ENCODE data around the gene NRF1. TPM values are rescaled to one million over a fixed set of nuclear protein-coding genes. Genes with fewer than 3 reads are reported as not detected.

Gene NRF1
- total RNA-seq, 1 donor from 2014 or later: 4.5 TPM

DNA sequence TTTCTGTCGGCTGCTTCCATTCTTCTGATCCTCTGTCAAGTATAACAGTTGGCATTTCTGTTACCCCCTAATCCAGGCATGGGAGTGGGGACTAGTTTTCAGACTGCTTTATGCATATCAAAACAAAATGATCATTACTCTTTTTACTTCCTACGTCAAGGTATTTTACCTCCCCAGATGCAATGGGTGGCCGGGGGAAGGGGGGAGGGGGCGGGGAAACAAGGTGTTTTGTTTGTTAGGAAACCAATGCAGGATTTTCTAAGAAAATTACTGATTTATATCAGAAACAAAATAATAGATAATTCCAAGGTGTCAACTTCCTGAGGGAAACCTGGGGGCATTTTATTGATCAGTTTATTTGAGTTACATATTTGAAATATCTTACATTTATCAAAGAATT lies 66.3 kb downstream of the NRF1 start:
- DNase-seq (ENCODE audit: low spot score): no peak
- ATAC-seq: no peak

DNA sequence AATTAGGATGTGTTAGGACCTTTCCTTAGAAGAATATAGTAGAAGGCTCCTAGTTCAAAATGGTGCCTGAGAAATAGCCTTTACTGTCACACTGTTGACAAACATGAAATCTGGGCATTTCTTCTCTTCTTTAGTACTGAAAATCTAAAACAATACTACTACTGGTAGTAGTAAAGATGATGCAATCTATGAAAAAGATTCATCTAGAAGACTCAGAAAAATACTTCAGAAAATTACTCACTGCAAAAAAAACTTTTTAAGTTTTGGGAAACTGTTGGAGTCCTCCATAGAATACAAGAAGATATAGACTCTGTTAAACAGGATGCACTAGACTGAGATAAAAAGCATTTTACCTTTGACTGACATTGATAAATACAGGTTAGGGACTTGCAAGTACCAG lies 67.1 kb downstream of the NRF1 start:
- ATAC-seq: no peak
- DNase-seq (ENCODE audit: low spot score): no peak

DNA sequence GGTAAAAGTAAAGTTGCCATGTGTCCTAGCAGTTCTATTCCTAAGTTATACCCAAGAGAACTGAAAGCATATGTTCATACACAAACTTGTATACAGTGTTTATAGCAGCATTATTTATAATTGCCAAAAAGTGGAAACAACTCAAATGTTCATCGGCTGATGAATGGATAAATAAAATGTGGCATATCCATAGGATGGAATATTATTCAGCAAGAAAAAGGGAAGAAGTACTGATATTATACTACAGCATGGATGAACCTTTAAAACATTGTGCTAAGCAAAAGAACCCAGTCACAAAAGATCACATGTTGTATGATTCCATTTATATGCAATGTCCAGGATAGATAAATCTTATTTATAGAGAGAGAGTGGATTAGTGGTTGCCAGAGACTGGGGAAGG lies 68.9 kb downstream of the NRF1 start:
- ATAC-seq: no peak

DNA sequence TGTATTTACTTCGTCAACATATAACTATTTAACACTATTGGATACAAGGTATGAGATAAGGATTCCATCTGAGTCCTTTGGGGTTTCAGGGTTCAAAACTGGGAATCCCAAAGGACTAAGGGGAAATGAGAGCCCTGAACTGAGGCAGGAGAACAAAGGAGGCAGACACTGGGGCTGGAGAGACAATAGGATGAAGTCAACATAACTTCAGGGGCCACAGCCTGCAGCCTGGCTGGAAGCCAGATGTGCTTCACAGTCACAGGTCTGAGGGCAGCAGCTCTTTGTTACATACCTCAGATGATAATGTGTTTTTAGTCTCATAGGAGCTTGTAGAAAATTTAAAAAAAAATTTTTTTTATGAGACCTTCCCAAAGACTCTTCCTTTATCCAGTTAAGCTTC lies 73.3 kb downstream of the NRF1 start:
- ATAC-seq (no peak), DNase-seq (ENCODE audit: low spot score) (no peak)

More for the DNA sequence above, 68.9 kb downstream of the NRF1 start:
- DNase-seq (ENCODE audit: low spot score): no peak

DNA sequence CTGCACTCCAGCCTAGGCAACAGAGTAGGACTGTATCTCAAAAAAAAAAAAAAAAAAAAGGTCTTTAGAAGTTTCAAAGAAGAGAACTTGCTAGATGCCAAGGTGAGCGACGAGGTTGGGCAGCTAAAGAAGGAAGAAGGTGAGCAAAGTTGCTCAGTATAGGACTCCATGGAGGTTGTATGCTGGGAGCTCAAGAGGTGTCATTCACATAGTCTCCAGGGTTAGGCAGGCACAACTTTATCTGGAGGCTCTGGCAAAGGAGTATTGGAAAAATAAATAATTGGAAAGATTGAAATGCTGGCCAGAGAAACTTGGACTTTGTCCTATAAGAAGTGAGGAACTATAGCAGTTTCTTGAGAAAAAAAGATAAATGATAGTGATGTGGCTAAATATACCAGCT lies 74.5 kb downstream of the NRF1 start:
- ATAC-seq (no peak), DNase-seq (ENCODE audit: low spot score) (no peak)

DNA sequence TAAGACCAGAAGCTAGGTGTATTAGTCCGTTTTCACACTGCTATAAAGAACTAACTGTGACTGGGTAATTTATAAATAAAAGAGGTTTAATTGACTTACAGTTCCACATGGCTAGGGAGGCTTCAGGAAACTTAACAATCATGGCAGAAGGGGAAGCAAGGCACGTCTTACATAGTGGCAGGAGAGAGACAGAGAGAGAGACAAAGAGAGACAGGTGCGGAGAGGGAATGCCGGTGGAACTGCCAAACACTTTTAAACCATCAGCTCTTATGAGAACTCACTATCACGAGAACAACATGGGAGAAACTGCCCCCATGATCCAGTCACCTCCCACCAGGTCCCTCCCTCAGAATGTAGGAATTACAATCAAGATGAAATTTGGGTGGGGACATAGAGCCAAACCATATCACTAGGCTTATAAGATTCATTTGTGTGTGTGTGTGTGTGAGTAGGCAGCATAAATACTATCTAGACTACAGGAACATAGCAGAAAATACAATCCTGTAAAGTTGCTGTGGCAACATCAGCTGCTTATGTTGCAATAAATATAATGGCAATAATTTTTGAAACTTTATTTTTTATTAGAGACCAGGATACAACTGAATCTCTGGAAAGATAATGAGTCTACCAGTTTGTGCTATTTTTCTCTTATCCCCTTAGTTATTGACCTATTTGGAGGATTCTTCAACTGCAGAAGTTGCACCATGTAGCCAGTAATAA lies 77.1 kb downstream of the NRF1 start:
- ATAC-seq: no peak

DNA sequence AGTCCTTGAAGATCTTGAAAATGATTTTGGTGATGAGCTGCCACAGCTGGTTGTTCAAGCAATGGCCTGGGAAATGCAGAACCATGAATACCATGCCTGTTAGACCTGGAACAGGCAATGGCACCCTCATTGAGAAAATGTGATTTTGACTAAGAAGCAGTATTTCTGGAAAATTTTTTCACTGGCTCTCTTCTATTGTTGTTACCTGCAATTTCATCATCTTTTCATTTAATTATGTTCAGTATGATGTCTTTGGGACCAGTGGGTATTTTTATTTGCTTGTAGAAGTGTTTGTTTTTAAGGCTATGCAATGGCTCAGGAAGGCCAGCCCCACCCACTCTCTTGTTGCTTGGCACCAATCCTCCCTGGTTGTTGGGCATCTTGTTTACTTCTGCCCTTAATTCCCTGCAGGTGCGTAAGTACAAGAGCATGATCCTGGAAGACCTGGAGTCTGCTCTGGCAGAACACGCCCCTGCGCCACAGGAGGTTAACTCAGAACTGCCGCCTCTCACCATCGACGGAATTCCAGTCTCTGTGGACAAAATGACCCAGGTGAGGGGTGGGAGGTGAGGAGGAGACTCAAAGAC lies 78.6 kb downstream of the NRF1 start:
- DNase-seq (ENCODE audit: low spot score) (no peak), ATAC-seq (no peak)

More for the DNA sequence above, 77.1 kb downstream of the NRF1 start:
- no peak for DNase-seq (ENCODE audit: low spot score)

DNA sequence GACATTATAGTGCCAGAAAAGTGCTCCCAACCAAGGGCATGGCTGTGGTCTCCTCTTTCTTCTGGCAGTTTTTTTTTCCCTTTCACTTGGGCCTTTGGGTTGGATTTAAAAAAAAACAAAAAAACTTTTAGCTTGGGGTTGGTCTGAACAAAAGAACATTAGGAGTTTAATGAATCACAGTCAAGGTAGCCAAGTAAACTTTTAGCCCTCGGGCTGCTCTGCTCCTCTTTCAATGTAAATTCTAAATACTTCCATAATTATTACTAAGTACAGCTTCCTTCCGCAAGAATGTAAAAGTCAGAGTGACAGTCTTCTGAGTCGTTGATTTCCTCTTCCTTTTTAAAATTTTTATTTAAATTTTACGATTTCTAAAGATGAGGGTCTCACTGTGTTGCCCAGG lies 79.2 kb downstream of the NRF1 start:
- ATAC-seq (no peak), DNase-seq (ENCODE audit: low spot score) (no peak)

DNA sequence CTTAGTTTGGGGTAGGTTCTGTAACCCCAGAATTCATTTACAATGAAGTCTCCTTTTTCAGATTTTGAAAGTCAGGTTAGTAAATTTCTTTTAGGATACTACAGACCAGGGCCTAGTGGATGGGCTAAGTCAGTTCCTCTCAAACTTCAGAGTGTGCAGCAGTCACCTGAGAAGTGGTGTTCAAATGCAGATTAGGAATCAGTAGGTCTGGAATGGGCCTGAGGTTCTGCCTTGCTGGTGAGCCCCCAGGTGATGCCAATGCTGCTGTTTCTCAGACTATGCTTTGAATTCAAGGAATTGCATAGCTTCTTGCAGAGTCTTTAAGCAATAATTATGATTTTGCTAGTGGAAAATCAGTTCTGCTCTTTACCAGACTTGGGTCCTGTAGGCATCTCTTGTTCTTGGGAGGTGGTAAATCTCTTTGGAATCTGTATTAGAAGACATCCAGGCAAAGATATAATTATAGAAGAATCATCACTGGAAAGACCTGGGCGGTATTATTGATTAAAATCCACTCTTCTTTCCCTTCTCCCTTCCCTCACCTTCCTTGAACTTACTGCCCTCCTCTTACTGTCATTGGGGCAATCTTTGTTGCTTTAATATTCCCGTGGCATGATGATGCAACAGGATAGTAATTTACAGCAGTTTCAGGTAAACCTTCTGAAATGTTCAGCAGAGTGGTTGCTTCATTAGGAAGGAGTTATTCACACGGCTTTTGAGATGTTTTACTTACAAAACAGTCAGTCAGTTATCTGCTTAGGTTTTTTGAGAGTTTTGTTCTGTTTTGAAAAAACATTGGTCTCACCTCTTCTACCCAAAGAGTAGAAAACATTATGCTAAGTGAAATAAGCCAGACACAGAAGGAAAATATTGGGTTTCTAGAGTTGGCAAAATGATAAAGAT lies 87.2 kb downstream of the NRF1 start:
- no peak for DNase-seq (ENCODE audit: low spot score)
- ATAC-seq: no peak

DNA sequence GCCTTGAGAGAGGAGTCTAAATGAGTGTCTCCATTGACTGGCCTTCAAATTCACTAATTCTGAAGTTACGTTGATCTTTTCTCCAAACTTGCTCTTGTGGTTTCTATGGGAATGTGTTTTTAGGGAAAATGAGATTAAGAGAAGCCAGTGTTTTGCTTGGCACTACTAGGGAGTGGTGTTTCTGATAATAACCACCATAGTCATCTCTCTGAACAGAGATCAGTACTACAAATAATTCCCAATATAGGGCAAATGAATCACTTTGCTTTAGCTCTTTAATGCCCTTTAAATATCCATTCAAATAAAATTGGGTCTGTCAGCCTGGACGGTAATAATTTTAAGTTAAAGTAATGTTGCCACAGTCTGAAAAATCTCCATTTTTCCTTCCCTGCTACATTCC lies 90.8 kb downstream of the NRF1 start:
- ATAC-seq (no peak), DNase-seq (ENCODE audit: low spot score) (no peak)

DNA sequence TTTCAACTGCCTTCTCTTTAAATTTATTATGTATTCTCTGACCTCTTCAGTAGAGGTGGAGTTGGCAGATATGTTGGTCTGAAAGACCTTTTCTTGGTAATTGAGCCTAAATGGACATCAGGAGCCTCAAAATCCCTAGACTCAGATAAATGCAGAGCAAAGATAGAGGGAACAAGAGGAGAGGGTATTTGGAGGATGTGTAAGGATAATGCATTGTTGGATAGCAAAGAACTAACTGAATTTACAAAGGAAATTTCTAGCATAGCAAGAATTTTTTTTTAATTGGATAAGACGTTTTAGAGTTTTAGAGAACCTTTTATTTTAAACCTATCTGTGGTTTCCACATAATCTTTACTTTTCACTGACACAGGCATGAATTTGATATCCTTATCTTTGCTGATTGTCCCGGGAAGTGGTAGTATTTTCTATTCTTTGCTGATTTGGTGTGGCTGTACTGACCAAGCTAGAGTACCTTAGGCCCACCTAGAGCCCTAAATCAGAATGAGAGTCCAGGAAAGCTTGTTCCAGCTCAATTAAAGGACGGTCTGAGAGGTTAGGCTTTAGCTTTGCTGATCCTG lies 91.3 kb downstream of the NRF1 start:
- no peak for ATAC-seq
- DNase-seq (ENCODE audit: low spot score): no peak

DNA sequence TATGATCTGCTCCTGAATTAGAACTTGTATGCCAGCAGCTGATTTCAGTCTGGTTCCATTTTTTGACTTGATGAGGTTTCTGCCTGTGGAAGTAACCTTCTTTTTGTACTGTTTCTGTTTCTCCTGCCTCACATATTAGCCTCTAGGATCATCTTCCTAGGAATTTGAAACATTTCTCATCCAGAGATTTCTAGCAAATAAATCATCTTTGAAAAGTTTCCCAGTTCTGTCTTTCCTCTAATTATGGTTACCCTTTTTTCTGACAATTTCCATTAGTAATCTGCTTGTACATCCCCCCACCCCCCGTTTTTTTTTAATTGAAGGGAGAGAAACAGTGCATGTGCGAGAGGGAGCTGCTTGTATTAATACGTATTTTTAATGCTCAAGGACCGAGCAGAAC lies 92.2 kb downstream of the NRF1 start:
- ATAC-seq: no peak

DNA sequence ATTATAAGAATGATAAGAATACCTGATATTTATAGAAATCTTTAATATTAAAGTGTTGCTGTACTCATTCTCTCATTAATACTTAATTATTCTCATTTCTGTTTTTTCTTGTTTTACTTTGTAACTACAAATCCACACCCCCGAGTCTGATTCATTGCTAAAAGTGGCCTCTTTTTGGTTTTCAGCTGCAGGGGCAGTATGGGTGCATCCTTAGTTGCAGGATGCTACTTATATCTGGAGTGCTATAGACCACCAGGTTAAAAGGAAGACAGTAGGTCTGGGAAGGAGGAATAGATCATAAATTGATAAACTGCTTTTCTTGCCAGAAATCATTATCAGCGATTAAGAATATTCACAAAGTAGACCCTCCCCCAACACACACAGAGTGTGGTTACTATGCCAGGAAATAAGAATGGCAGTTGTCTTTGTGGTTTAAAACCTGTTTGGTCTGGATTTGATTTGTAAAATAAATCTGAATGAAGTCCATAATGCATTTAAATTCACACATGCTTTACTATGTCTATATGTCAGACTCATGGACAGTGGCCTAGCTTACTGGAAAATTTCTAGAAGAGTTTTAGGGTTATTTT lies 96.5 kb downstream of the NRF1 start:
- no peak for DNase-seq (ENCODE audit: low spot score)

More for the DNA sequence above, 92.2 kb downstream of the NRF1 start:
- DNase-seq (ENCODE audit: low spot score): no peak

DNA sequence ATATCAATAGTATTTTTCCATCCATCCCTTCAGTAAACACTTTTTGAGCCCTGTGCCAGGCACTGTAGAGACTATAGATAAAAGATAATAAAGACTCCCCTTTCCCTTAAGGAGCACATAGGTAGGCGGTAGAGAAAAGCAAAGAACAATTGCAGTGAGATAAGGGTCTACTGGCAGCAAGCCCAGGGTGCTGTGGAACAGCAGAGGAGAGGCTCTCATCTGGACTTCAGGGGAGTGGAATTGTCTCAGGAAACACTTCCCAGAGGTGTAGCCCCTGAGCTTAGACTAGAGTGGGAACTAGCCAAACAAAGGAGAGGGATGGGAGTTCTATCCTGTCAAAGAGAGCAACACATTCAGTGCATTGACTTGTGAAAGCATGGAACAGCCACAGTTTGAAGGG lies 102.0 kb downstream of the NRF1 start:
- DNase-seq (ENCODE audit: low spot score) (no peak), ATAC-seq (no peak)

More for the DNA sequence above, 96.5 kb downstream of the NRF1 start:
- ATAC-seq: no peak

DNA sequence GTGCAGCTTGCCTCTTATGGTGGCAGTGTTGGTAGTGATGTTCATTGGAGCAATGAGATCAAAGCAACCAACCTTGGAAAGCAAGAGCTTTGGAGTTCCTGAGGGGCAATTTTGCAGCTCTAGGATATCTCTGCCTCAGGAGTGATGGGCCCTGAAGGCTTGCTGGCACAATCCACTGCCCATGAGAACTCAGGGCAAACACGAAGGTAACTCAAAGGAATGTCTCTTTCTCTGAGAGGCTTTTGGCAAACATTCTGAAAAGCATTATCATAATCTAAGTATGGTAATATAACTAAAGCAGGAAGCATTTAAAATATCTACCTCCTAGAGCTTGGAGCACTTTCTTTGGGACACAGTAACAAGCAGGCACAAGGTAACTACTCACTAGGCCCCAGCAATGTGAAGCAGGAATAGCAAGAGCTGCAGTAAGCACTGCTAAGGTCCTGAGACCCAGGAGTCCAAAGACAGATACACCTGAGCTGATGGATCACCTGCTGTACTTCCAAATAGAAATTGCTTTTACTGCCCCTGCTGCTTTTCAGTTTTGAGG lies 103.1 kb downstream of the NRF1 start:
- DNase-seq (ENCODE audit: low spot score) (no peak), ATAC-seq (no peak)

DNA sequence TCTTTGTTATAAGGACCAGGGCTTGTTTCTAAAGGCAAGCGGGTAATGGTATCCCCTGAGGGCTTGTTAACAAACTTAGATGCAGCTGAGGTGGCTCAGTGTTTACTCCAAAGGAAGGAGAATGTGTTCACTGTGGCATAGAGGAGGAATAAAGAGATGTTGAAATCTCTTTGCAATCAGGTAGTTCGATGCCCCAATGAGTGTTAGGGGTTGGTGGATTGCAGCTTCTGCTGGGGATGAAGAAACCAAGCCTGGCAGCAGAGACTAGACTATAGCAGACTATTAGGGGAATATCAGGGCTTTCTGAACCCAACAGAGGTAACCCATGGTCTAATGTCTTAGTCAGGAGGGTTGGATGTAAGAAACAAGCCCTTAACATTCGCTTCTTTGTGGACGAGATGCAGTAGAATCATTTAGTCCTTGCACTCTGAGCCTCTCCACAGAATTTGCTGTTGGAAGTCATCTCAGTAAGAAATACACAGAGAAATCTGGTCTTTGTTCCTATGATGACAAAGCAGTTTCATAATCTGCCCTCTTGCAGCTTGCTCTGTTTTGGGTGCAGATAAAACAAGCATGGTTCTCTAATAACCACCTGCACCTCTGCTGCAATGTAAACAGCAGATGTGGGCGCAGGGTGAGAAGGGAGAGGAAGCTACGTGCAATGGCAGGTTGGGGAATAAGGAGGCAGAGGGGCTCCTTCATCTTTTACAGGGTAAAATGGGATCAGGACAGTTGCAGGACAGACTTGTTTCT lies 108.6 kb downstream of the NRF1 start:
- ATAC-seq (peak; percentile 92), DNase-seq (ENCODE audit: low spot score) (peak; percentile 50)

DNA sequence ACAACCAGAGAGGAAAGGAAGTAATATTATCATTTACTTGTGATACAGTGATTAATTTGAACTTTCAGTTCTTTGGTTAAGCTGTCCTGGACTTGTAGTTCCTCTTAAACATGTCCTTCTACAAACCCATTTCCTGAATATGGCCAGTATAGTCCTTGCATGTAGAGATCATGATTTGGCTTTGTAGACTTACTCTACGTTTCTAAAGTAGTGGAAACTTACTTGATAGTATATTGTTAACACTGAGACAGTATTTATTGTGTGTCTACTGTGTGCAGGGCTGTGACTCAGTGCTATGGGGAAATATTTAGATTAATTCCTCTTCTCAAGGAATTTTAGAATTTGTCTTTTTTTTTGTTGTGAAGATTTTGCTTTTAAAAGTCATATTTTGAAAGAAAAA lies 109.5 kb downstream of the NRF1 start:
- DNase-seq (ENCODE audit: low spot score): no peak
- ATAC-seq: no peak

DNA sequence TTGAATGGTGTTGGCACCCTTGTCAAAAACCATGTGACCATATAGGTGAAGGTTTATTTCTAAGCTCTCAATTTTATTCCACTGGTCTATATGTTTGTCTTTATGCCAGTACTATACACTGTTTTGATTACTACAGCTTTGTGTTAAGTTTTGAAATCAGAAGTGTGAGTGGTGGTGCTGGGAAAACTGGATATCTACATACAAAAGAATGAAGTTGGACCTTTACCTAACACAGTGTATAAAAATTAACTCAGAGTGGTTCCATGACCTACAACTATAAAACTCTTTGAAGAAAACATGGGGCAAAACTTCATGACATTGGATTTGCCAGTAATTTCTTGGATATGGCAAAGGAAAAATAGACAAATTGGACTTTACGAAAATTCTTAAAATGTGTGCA lies 112.2 kb downstream of the NRF1 start:
- ATAC-seq (no peak), DNase-seq (ENCODE audit: low spot score) (no peak)

DNA sequence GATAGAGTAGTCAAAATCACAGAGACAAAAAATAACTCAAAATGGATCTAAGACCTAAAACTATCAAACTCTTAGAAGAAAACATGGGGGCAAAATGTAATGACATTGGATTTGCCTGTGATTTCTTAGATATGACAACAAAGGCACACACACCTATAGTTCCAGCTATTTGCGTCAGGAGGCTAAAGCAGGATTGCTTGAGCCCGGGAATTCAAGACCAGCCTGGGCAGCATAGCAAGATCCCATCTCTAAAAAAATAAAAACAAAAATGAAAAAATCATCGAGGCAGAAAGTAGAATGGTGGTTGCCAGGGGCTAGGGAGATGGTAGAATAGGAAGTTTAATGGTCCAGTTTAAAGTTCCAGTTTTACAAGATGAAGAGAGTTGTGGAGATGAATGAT lies 113.3 kb downstream of the NRF1 start:
- no peak for ATAC-seq

DNA sequence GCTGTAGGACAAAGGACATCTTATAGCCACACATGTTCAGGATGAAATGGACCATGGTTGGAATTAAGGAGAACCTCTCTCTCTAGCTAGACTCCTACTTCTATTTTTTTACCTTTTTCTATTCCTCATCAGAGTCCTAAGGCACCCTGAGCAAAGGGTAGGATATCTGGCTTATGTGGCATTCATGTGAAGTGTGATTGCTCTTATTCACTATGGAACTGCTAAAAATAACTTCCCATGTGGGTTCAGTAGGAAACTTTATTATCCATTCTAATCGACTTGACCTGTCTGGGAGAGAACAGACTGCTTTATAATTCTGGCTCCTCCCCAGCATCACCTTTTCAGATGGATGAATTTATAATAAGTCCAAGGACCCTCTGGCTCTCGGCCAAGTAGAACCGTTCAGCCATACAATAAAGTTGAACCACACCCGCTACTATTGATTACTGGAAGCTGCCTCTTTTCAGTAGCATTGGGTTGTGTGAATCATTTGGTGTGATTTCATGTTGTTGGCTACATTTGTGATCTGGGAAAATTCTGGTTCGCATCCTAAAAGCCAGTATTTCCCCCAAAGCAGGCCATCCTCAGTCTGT lies 117.5 kb downstream of the NRF1 start:
- DNase-seq (ENCODE audit: low spot score) (no peak), ATAC-seq (no peak)

More for the DNA sequence above, 113.3 kb downstream of the NRF1 start:
- DNase-seq (ENCODE audit: low spot score): no peak

Data from left lobe of liver (tissue), 2 donors.